IPS-20b (cell line): ENCODE data around the gene ZIC4.
A peak's percentile ranks its signal among the peaks of the same experiment; 100 is the strongest.

Experiments
- H3K27ac ChIP-seq: one replicate; pipeline ENCODE4 v1.5.1; 2013; ENCODE audit warnings: low read length
- H3K27me3 ChIP-seq: 2 replicates; pipeline ENCODE4 v1.6.1; 2013; ENCODE audit warnings: mild to moderate bottlenecking, low read length, inconsistent platforms; ENCODE audit not compliant: insufficient read depth
- H3K36me3 ChIP-seq: 2 replicates; pipeline ENCODE4 v1.6.1; 2013; ENCODE audit warnings: low read depth, mild to moderate bottlenecking, inconsistent platforms, low read length, moderate library complexity; ENCODE audit not compliant: insufficient read depth
- H3K4me1 ChIP-seq: 2 replicates; pipeline ENCODE4 v1.6.1; 2013; ENCODE audit warnings: mild to moderate bottlenecking, control low read depth, inconsistent platforms, low read length, moderate library complexity; ENCODE audit not compliant: insufficient read depth
- H3K4me3 ChIP-seq: 2 replicates; pipeline ENCODE4 v1.5.1; 2013; ENCODE audit warnings: mild to moderate bottlenecking, low read length, inconsistent platforms
- H3K9ac ChIP-seq: 2 replicates; pipeline ENCODE4 v1.6.1; 2013; ENCODE audit warnings: low read depth, mild to moderate bottlenecking, inconsistent platforms, low read length, moderate library complexity
- H3K9me3 ChIP-seq: 2 replicates; pipeline ENCODE4 v1.6.1; 2013; ENCODE audit warnings: mild to moderate bottlenecking, low read depth, low read length, inconsistent platforms; ENCODE audit not compliant: insufficient read depth

The ZIC4 gene

DNA sequence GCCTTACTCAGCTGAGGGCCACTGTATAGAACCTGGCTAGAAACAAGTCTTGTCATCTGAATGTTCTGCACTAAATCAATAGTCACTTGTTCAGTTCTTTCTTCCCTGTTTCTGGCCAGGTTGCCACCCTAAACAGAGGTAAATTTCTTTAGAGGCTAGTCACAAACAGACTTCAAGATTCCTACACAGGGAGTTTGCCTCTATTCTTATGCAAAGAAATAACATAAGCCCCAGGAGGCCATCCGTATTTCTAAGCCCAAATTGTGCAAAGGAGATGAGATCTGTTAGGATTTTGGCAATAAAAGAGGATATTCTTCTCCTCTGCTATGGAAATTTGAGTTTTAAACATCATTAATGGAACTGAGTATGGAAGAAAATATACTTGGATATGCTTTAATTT, 4.9 kb downstream of the ZIC4 start:
- no peak overlapping the region for H3K4me3 ChIP-seq
- no peak overlapping the region for H3K27ac ChIP-seq
- no peaks in the 10 kb centered on the region for H3K36me3 ChIP-seq
- H3K9me3 ChIP-seq: no peaks in the 10 kb centered on the region; the same call in 1 of the 2 replicates
- H3K4me1 ChIP-seq: peaks cover 35% of the 10 kb centered on the region
- H3K9ac ChIP-seq: no peak overlapping the region
- peaks cover 100% of the 10 kb centered on the region for H3K27me3 ChIP-seq

- Histone ChIP-seq H3K9me3 (no peaks in the 10 kb centered on the region; the same call in 1 of the 2 replicates), H3K4me1 (peaks cover 35% of the 10 kb centered on the region), H3K36me3 (no peaks in the 10 kb centered on the region), H3K27ac (no peak overlapping the region), H3K27me3 (peaks cover 100% of the 10 kb centered on the region), H3K4me3 (no peak overlapping the region), H3K9ac (no peak overlapping the region)
Observed at GRCh38 chr3:147400999-147401398, 5.3 kb downstream of the ZIC4 start.

GRCh38 chr3:147400111-147400510, 6.2 kb downstream of the ZIC4 start:
- no peak overlapping the region for H3K4me3 ChIP-seq
- no peaks in the 10 kb centered on the region; the same call in 1 of the 2 replicates for H3K9me3 ChIP-seq
- no peaks in the 10 kb centered on the region for H3K36me3 ChIP-seq
- peaks cover 100% of the 10 kb centered on the region for H3K27me3 ChIP-seq
- H3K4me1 ChIP-seq: peaks cover 32% of the 10 kb centered on the region
- no peak overlapping the region for H3K9ac ChIP-seq
- no peak overlapping the region for H3K27ac ChIP-seq

DNA sequence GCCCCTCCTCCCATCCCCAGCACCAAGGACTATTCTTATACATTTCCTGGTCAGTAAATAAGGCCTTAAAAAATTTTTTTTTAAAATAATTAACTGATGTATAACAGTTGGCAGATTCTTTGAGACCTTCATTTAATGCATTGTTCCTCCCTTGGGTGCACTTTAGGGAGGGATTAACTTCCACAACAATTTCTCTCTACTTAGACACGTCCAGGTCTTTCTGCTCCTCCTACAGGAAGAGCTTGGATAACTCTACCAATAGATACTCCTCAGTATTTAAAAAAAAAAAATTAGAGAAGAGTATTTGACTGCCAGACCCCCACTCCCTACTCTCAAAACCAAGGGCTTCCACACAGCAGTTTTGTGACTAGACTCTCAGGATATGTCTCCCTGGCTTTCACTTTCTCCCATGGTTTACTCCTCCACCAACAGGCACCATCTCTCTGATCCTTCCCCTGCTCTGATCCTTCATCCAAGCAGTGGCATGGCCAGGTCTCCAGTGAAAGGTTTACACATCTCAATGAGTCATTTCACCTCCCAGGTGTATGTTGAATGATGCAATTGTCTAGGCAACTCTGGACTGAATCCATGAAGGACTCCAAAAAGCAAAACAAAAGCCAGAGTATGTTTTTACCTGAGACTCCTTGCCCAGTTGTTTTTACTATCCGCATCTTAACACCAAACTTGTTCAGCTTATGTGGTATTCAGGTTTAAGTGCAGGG, 7.4 kb downstream of the ZIC4 start:
- H3K9ac ChIP-seq: peak overlapping the region; percentile 71; the same call in 1 of the 2 replicates
- peaks cover 25% of the 10 kb centered on the region for H3K4me1 ChIP-seq
- peak overlapping the region; percentile 66; the same call in 1 of the 2 replicates for H3K4me3 ChIP-seq
- H3K9me3 ChIP-seq: no peaks in the 10 kb centered on the region; the same call in 1 of the 2 replicates
- peaks cover 100% of the 10 kb centered on the region for H3K27me3 ChIP-seq
- H3K36me3 ChIP-seq: no peaks in the 10 kb centered on the region
- H3K27ac ChIP-seq: no peak overlapping the region

GRCh38 chr3:147397875-147398812, 8.2 kb downstream of the ZIC4 start:
- Histone ChIP-seq H3K9me3 (no peaks in the 10 kb centered on the region; the same call in 1 of the 2 replicates), H3K4me1 (peaks cover 21% of the 10 kb centered on the region), H3K36me3 (no peaks in the 10 kb centered on the region), H3K4me3 (peak overlapping the region; percentile 66), H3K27ac (no peak overlapping the region), H3K27me3 (peaks cover 100% of the 10 kb centered on the region), H3K9ac (peak overlapping the region; percentile 71; the same call in 1 of the 2 replicates)

- peak overlapping the region; percentile 71; the same call in 1 of the 2 replicates for H3K9ac ChIP-seq
- H3K9me3 ChIP-seq: no peaks in the 10 kb centered on the region; the same call in 1 of the 2 replicates
- H3K36me3 ChIP-seq: no peaks in the 10 kb centered on the region
- peaks cover 20% of the 10 kb centered on the region for H3K4me1 ChIP-seq
- H3K27me3 ChIP-seq: peaks cover 100% of the 10 kb centered on the region
- H3K4me3 ChIP-seq: peak overlapping the region; percentile 66
- H3K27ac ChIP-seq: no peak overlapping the region
Observed at GRCh38 chr3:147397155-147397874, 9.0 kb downstream of the ZIC4 start.

GRCh38 chr3:147396712-147397046, 9.7 kb downstream of the ZIC4 start:
- H3K36me3 ChIP-seq: no peaks in the 10 kb centered on the region
- H3K27me3 ChIP-seq: peaks cover 100% of the 10 kb centered on the region
- H3K9ac ChIP-seq: no peak overlapping the region
- no peak overlapping the region for H3K27ac ChIP-seq
- H3K4me3 ChIP-seq: peak overlapping the region; percentile 44; the same call in 1 of the 2 replicates
- peaks cover 14% of the 10 kb centered on the region; the same call in 1 of the 2 replicates for H3K4me1 ChIP-seq
- H3K9me3 ChIP-seq: no peaks in the 10 kb centered on the region; the same call in 1 of the 2 replicates

- Histone ChIP-seq H3K36me3 (no peaks in the 10 kb centered on the region), H3K4me1 (peaks cover 9% of the 10 kb centered on the region; the same call in 1 of the 2 replicates)
Observed at GRCh38 chr3:147395899-147396711, 10.2 kb downstream of the ZIC4 start.

DNA sequence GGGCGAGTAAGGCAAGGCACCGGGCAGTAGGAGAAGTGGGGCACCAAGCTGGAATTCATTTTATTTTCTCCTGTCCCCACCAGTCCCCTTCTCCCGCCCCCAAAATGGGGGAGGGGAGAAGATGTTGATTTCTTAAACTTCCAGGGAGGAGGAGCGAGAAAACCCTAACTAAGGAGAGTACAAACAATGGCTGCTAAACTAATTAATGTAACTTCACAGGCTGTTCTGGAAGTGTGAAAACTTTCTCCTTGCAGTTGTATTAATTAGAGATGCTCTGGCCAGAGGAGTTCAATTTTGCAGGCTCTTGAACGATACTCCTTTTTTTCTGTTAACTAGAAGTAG, 11.5 kb downstream of the ZIC4 start:
- Histone ChIP-seq H3K36me3 (no peaks in the 10 kb centered on the region), H3K4me3 (peak overlapping the region; percentile 70), H3K27me3 (peaks cover 100% of the 10 kb centered on the region), H3K27ac (no peak overlapping the region), H3K9ac (peak overlapping the region; percentile 5; the same call in 1 of the 2 replicates), H3K4me1 (peaks cover 7% of the 10 kb centered on the region; the same call in 1 of the 2 replicates), H3K9me3 (no peaks in the 10 kb centered on the region; the same call in 1 of the 2 replicates)

More at GRCh38 chr3:147395899-147396711, 10.2 kb downstream of the ZIC4 start:
- Histone ChIP-seq H3K4me3 (peak overlapping the region; percentile 44; the same call in 1 of the 2 replicates), H3K9ac (no peak overlapping the region; the same call in 1 of the 2 replicates), H3K27me3 (peaks cover 100% of the 10 kb centered on the region), H3K9me3 (no peaks in the 10 kb centered on the region; the same call in 1 of the 2 replicates), H3K27ac (no peak overlapping the region)

DNA sequence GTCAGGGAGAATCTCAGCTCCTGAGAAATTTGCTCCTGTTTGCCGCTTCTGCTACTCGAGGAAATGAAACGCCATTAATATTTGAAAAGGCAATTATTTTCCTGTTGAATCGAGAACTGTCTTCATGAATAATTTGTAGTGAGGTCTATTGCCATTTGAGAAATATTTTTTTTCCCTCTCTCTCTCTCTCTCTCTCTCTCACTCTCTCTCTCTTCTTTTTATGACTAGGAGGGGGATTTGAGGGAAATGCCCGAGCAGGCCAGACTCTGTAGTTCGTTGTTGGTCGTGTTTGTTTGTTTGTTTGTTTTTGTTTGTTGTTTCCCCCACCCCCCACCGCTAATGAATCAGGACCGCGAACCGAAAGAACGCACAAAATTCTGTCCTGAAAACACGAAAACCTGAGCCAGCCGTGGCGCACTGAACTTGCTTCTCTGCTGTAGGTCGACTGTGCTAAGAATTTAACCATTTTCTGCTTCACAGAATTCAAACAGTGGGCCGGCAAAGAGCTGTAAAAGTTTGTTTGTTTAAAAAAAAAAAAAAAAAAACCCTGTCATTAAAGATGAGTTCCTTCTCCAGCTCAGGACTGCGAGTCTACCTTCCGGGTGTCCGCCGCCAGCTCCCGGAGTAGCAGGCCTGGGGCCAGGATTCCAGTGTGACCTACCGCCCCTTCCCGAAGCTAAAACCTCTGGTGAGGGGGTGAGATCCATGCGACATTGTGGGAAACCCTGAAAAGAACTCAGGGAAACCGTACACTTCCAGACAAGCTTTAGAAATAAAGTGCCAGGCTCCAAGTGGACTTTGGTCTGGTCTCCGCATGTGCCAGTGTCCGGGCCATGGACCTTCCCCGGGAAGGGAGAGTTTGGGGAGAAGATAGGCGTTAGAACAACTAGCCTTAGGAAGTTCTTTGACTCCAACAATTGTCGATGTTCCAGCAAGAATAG, 12.1 kb downstream of the ZIC4 start:
- H3K9me3 ChIP-seq: no peaks in the 10 kb centered on the region; the same call in 1 of the 2 replicates
- peaks cover 100% of the 10 kb centered on the region for H3K27me3 ChIP-seq
- H3K27ac ChIP-seq: no peak overlapping the region
- H3K4me3 ChIP-seq: peak overlapping the region; percentile 70
- peak overlapping the region; percentile 67; the same call in 1 of the 2 replicates for H3K9ac ChIP-seq
- no peaks in the 10 kb centered on the region for H3K36me3 ChIP-seq
- peaks cover 9% of the 10 kb centered on the region; the same call in 1 of the 2 replicates for H3K4me1 ChIP-seq
